Measurements from ENCODE around the gene ANO7. TPM values are rescaled to one million over a fixed set of nuclear protein-coding genes. Genes with fewer than 3 reads are reported as not detected.
A peak's percentile ranks its signal among the peaks of the same experiment; 100 is the strongest.

The ANO7 gene
- total and polyA plus RNA-seq, 2 of the 13 experiments (the other 11 are each of a cell fraction or from before 2014, with no cell fraction given), result 4.1 to 4.9 TPM

GRCh38 chr2:241218131-241219029 lies 29.9 kb downstream of the ANO7 start (continued):
- TF ChIP-seq USF2 (IDR thresholded peaks at IDR 0.05; ENCODE audit: low read depth, low read length) (no peak), USF2 (CRISPR knock-in tag; IDR thresholded peaks at IDR 0.05; ENCODE audit: borderline replicate concordance) (no peak), BATF2 (CRISPR knock-in tag; IDR thresholded peaks at IDR 0.05) (peak; percentile 90), ZNF749 (CRISPR knock-in tag; IDR thresholded peaks at IDR 0.05; ENCODE audit: borderline replicate concordance) (0 out of 2 replicates have a peak, but pooled peaks have one; percentile 40), ZNF12 (CRISPR knock-in tag; IDR thresholded peaks at IDR 0.05) (peak; percentile 72; the same call in 1 of the 2 replicates), ZNF367 (CRISPR knock-in tag; IDR thresholded peaks at IDR 0.05; ENCODE audit: borderline replicate concordance) (peak; percentile 61; the same call in 1 of the 2 replicates), SMC3 (IDR thresholded peaks at IDR 0.05; ENCODE audit: low read length) (no peak), ZNF484 (CRISPR knock-in tag; IDR thresholded peaks at IDR 0.05; ENCODE audit: borderline replicate concordance, low read depth) (peak; percentile 56; the same call in 1 of the 2 replicates), ZNF30 (CRISPR knock-in tag; IDR thresholded peaks at IDR 0.05) (peak; percentile 94), REST (IDR thresholded peaks at IDR 0.05; ENCODE audit: borderline replicate concordance in 1 of 2, low read depth in 1 of 2, low read length in 2 of 2) (no peak), ZGPAT (CRISPR knock-in tag; IDR thresholded peaks at IDR 0.05) (no peak), ZBTB8A (CRISPR knock-in tag; IDR thresholded peaks at IDR 0.05; ENCODE audit: borderline replicate concordance, low read depth) (no peak), ZNF577 (CRISPR knock-in tag; IDR thresholded peaks at IDR 0.05; ENCODE audit: borderline replicate concordance, low read depth) (0 out of 2 replicates have a peak, but pooled peaks have one; percentile 62), KLF12 (CRISPR knock-in tag; IDR thresholded peaks at IDR 0.05; ENCODE audit: borderline replicate concordance) (0 out of 2 replicates have a peak, but pooled peaks have one; percentile 56)
